Measurements from ENCODE around the gene CSNK1D. TPM values are rescaled to one million over a fixed set of nuclear protein-coding genes. Genes with fewer than 3 reads are reported as not detected.

Gene CSNK1D
- total and polyA plus RNA-seq, 2 experiments from 2014 or later: 55.3 to 66.4 TPM

- H3K36me3 ChIP-seq (ENCODE audit: insufficient read depth): no peaks in the 10 kb centered on the region
- H3K79me2 ChIP-seq (replicated peaks; ENCODE audit: insufficient read depth): no peaks in the 10 kb centered on the region
- no peak overlapping the region for H3K4me2 ChIP-seq
- H3K9me2 ChIP-seq (ENCODE audit: insufficient read depth): no peaks in the 10 kb centered on the region
- H3K4me3 ChIP-seq: no peak overlapping the region
- H3K27ac ChIP-seq (ENCODE audit: low read depth): no peak overlapping the region
- peaks cover 14% of the 10 kb centered on the region for H3K27me3 Mint-ChIP-seq (ENCODE audit: insufficient read depth, low read depth, poor library complexity)
- H3K9me3 Mint-ChIP-seq: no peaks in the 10 kb centered on the region
- peaks cover 12% of the 10 kb centered on the region; the same call in 2 of the 3 replicates for H3K4me1 Mint-ChIP-seq
- no peak for ATAC-seq
- TF ChIP-seq REST (IDR thresholded peaks at IDR 0.05; ENCODE audit: unreplicated experiment) (no peak), POLR2AphosphoS5 (IDR thresholded peaks at IDR 0.05; ENCODE audit: low read depth) (no peak), CREB1 (CRISPR knock-in tag; IDR thresholded peaks at IDR 0.05; ENCODE audit: low read depth) (no peak), ZNF114 (CRISPR knock-in tag; IDR thresholded peaks at IDR 0.05) (no peak), EZH2 (IDR thresholded peaks at IDR 0.05; ENCODE audit: low read depth, unreplicated experiment) (no peak), CTCF (conservative IDR thresholded peaks at IDR 0.05; ENCODE audit: low read depth in 2 of 2) (no peak), STAT1 (IDR thresholded peaks at IDR 0.05; ENCODE audit: unreplicated experiment) (no peak), ZNF331 (CRISPR knock-in tag; IDR thresholded peaks at IDR 0.05; ENCODE audit: low read depth) (no peak), ZNF462 (CRISPR knock-in tag; IDR thresholded peaks at IDR 0.05) (no peak), JUNB (IDR thresholded peaks at IDR 0.05; ENCODE audit: unreplicated experiment) (no peak), NANOG (IDR thresholded peaks at IDR 0.05; ENCODE audit: borderline replicate concordance) (no peak), EZH2phosphoT487 (IDR thresholded peaks at IDR 0.05; ENCODE audit: unreplicated experiment) (no peak)
- TF ChIP-seq, protein P1, sequence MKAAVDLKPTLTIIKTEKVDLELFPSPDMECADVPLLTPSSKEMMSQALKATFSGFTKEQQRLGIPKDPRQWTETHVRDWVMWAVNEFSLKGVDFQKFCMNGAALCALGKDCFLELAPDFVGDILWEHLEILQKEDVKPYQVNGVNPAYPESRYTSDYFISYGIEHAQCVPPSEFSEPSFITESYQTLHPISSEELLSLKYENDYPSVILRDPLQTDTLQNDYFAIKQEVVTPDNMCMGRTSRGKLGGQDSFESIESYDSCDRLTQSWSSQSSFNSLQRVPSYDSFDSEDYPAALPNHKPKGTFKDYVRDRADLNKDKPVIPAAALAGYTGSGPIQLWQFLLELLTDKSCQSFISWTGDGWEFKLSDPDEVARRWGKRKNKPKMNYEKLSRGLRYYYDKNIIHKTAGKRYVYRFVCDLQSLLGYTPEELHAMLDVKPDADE (IDR thresholded peaks at IDR 0.05): no peak
- no peaks in the 10 kb centered on the region for H3K27me3 ChIP-seq (ENCODE audit: insufficient read depth)
- no peak overlapping the region for H3K27ac Mint-ChIP-seq
- H3F3A ChIP-seq (replicated peaks; ENCODE audit: low read depth): peaks cover 5% of the 10 kb centered on the region; the same call in 1 of the 2 replicates
- H4K20me1 ChIP-seq (replicated peaks; ENCODE audit: insufficient read depth): peaks cover 8% of the 10 kb centered on the region; the same call in 1 of the 2 replicates
- no peak overlapping the region for H2AFZ ChIP-seq
- DNase-seq (ENCODE audit: low spot score): no peak
- no peak overlapping the region for H3K4me3 Mint-ChIP-seq
- no peaks in the 10 kb centered on the region; the same call in 1 of the 2 replicates for H3K4me1 ChIP-seq (ENCODE audit: insufficient read depth)
- H3K36me3 Mint-ChIP-seq (ENCODE audit: low read depth): peaks cover 6% of the 10 kb centered on the region
Observed at GRCh38 chr17:82237746-82238471, 35.6 kb downstream of the CSNK1D start.
